ENCODE results near the gene GMPPA.

- no peak for TF ChIP-seq CTCF (conservative IDR thresholded peaks at IDR 0.05; ENCODE audit: low read depth, low read length)
- no peak for TF ChIP-seq EZH2 (IDR thresholded peaks at IDR 0.05; ENCODE audit: low read length, unreplicated experiment)
Observed at GRCh38 chr2:219514836-219515235, 16.1 kb downstream of the GMPPA start.

Measured in PC-3 (cell line).